SK-N-MC (cell line): Measurements from ENCODE around the gene FKBP7.

Experiments
- DNase-seq: peaks from one replicate; pipeline ENCODE4 v3.0.0-alpha.2; 2011; ENCODE audit warnings: low read depth, low spot score
- H3K27ac ChIP-seq: fragments of 200-600 bp; sonication (generic); 2 replicates; pipeline ENCODE4 v1.5.1; 2016; ENCODE audit warnings: mixed run types
- H3K36me3 ChIP-seq: fragments of 200-600 bp; sonication (generic); 2 replicates; pipeline ENCODE4 v1.6.1; 2017; ENCODE audit warnings: antibody characterized with exemption, low read length, mixed read lengths; ENCODE audit not compliant: insufficient read depth
- H3K4me3 ChIP-seq: fragments of 200-600 bp; sonication (generic); 2 replicates; pipeline ENCODE4 v1.5.1; 2016
- H3K9ac ChIP-seq: fragments of 200-600 bp; sonication (generic); 2 replicates; pipeline ENCODE4 v1.8.0; 2017; ENCODE audit warnings: mixed run types, mixed read lengths; ENCODE audit not compliant: insufficient read length
- H3K9me3 ChIP-seq: fragments of 200-600 bp; sonication (generic); 2 replicates; pipeline ENCODE4 v1.6.1; 2017; ENCODE audit warnings: low read depth, mild to moderate bottlenecking, antibody characterized with exemption, low read length, moderate library complexity, mixed read lengths
- EZH2 ChIP-seq: fragments of 200-600 bp; sonication (generic); IDR thresholded peaks from one replicate; pipeline ENCODE4 v1.6.1; 2017; ENCODE audit warnings: antibody characterized with exemption
- FOXP2 ChIP-seq: optimal IDR thresholded peaks from 2 replicates; pipeline ENCODE3; 2011; ENCODE audit warnings: mild to moderate bottlenecking, moderate library complexity; ENCODE audit not compliant: insufficient read depth; ENCODE audit errors: extremely low read length, control extremely low read depth
- POLR2AphosphoS5 ChIP-seq: IDR thresholded peaks from 2 replicates; pipeline ENCODE4 v1.6.1; 2012; ENCODE audit warnings: mild to moderate bottlenecking, low read depth, low read length, borderline replicate concordance

Gene FKBP7

DNA sequence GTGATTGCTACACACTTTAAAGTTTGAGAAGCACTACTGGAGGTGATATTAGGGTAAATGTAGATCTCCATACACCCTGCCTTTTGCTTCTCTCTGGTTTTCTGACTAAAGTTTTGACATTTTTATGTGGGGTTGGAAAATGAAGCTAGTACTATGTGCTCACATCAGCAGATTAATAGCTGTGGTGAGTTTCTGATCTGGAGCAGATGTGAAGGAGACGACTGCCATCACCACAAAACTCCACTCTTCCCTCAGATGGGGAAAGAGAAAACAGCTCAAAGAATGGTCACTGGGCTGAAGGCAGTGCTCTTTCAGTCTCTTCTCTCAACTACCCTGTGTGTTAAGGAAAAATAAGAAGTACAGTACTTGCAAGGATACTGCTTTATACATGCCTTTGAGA is 39.1 kb upstream of the FKBP7 start:
- H3K27ac ChIP-seq: no peak overlapping the region

DNA sequence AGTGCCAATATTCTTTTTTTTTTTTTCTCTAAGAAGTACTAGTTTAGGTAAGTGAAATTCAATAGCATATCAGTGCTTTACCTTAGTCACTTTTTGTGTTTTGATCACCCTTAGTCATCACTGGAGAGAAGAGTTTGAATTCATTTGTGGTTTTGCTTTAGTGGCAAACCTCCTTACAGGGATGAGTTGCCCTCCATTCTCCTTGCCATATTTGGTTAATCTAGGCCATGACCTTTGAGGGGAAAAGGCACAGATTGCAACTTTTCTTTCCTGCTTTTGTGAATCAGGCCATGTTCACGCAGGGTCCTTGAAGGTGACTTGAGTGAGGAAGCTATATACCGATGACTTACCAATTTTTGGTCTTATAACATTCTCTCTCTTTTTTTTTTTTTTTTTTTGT is 36.3 kb upstream of the FKBP7 start:
- no peak overlapping the region for H3K27ac ChIP-seq
- no peak for TF ChIP-seq FOXP2
- no peak for TF ChIP-seq EZH2
- TF ChIP-seq POLR2AphosphoS5: no peak
- H3K9ac ChIP-seq: no peak overlapping the region
- no peaks in the 10 kb centered on the region for H3K9me3 ChIP-seq
- H3K36me3 ChIP-seq: no peaks in the 10 kb centered on the region; the same call in 1 of the 2 replicates
- no peak overlapping the region for H3K4me3 ChIP-seq
- no peak for DNase-seq

More for the DNA sequence above, 39.1 kb upstream of the FKBP7 start:
- no peak overlapping the region for H3K4me3 ChIP-seq
- TF ChIP-seq EZH2 (no peak), FOXP2 (no peak), POLR2AphosphoS5 (no peak)
- no peak for DNase-seq
- no peaks in the 10 kb centered on the region for H3K9me3 ChIP-seq
- H3K9ac ChIP-seq: no peak overlapping the region
- H3K36me3 ChIP-seq: no peaks in the 10 kb centered on the region; the same call in 1 of the 2 replicates

DNA sequence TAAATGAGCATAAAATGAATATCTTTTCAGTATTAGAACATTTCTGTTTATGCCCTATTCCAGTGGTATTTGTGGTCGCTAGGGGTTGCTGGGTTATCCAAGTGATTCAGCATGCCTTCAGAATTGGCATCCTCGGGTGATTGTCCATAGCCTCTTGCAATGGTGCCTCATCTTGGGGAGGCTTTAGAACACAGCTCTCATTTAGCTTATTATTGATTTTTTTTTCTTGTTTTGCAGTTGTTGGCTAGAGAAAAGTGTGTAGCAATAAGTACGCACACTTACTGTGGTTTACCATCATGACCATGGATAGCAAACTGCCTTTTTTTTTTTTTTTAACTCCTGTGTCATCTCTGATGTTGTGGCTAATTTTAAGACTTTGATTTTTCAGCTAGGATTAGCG is 35.5 kb upstream of the FKBP7 start:
- no peak for DNase-seq
- H3K4me3 ChIP-seq: no peak overlapping the region
- no peaks in the 10 kb centered on the region; the same call in 1 of the 2 replicates for H3K36me3 ChIP-seq
- no peak overlapping the region for H3K27ac ChIP-seq
- TF ChIP-seq EZH2 (no peak), FOXP2 (no peak), POLR2AphosphoS5 (no peak)
- no peak overlapping the region for H3K9ac ChIP-seq
- no peaks in the 10 kb centered on the region for H3K9me3 ChIP-seq

DNA sequence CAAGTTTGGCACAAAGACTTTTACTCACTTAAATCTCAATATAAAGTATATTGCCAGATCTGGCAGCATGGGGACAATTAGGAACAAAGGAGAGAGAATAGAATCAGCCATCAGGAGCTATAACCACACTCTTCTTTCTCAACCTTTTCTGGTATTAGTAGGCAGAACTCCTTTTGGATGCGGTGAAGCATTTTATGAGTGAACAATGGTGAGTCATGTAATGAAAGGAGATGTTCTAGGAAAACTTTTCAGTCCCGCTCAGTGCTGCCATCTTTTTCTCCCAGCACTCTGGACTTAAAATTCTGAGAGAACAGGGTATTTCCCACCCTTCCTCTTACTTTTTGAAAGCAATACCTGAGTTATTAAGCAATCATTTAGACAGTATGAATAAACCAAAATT is 34.1 kb upstream of the FKBP7 start:
- DNase-seq: no peak
- TF ChIP-seq EZH2 (no peak), POLR2AphosphoS5 (no peak), FOXP2 (no peak)
- Histone ChIP-seq H3K27ac (no peak overlapping the region), H3K9ac (no peak overlapping the region), H3K9me3 (no peaks in the 10 kb centered on the region), H3K36me3 (no peaks in the 10 kb centered on the region; the same call in 1 of the 2 replicates), H3K4me3 (no peak overlapping the region)

DNA sequence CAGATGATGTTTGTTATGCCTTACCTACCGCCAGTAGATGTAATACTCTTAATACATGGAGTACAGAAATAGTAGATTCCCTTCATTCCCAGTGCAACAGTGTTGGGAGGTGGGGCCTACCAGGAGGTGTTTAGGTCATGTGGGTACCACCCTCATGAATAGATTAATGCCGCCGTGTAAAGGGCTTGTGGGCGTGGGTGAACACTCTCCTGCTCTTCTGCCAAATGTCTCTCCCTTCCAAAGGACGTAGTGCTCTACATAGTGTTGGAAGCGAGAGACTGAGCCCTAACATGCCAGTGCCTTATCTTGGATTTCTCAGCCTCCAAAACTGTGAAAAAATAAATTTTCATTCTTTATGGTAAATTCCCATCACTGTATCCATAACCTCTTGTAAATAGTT is 32.0 kb upstream of the FKBP7 start:
- Histone ChIP-seq H3K27ac (no peak overlapping the region), H3K36me3 (0 out of 2 replicates have a peak, but pooled peaks cover 3% of the 10 kb centered on the region), H3K4me3 (no peak overlapping the region), H3K9me3 (no peaks in the 10 kb centered on the region), H3K9ac (no peak overlapping the region)
- DNase-seq: no peak
- TF ChIP-seq EZH2: no peak
- no peak for TF ChIP-seq POLR2AphosphoS5
- TF ChIP-seq FOXP2: no peak

DNA sequence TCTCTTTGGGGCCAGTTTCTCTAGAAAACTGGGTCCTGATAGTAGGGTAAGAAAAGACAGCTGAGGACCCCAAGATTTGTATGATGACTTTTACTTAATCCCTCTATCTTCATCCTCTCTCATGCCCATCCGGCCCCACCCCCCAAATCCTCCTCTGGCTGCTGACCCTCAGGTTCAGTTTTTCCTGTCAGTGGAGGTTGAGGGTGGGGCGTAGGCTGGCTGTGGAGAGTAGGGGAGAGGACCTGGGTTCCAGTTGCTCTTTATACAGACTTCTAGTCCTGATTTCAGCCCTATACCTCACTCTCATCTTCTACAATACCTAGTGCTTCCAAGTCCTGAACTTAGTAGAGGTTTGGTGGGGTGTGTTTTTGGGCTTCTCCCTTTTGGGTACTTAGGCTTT is 30.2 kb upstream of the FKBP7 start:
- no peak overlapping the region for H3K4me3 ChIP-seq
- H3K9ac ChIP-seq: no peak overlapping the region
- H3K36me3 ChIP-seq: peaks cover 12% of the 10 kb centered on the region
- no peaks in the 10 kb centered on the region for H3K9me3 ChIP-seq
- H3K27ac ChIP-seq: no peak overlapping the region
- DNase-seq: no peak
- TF ChIP-seq FOXP2 (no peak), POLR2AphosphoS5 (no peak), EZH2 (no peak)

DNA sequence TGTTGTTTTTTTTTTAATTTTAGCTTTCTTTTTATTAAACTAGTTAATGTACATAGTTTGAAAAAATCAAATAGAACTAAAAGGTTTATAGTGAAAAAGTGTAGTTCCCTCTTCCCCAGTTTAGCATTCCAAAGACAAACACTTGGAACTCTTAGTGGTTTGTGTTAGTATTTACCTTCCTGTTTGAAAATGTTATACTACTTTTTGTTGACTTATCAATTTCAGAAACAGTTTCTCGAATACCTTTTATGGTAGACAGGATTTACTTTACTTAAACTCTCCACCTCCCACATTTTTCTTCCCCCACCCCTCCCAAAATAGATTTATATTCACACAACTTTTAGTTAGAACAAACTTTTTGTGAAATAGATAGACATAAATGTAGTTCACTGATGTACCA is 28.5 kb upstream of the FKBP7 start:
- no peaks in the 10 kb centered on the region for H3K9me3 ChIP-seq
- DNase-seq: no peak
- no peak overlapping the region for H3K9ac ChIP-seq
- no peak overlapping the region for H3K4me3 ChIP-seq
- no peak for TF ChIP-seq EZH2
- TF ChIP-seq POLR2AphosphoS5: no peak
- TF ChIP-seq FOXP2: no peak
- H3K36me3 ChIP-seq: peaks cover 29% of the 10 kb centered on the region
- no peak overlapping the region for H3K27ac ChIP-seq

DNA sequence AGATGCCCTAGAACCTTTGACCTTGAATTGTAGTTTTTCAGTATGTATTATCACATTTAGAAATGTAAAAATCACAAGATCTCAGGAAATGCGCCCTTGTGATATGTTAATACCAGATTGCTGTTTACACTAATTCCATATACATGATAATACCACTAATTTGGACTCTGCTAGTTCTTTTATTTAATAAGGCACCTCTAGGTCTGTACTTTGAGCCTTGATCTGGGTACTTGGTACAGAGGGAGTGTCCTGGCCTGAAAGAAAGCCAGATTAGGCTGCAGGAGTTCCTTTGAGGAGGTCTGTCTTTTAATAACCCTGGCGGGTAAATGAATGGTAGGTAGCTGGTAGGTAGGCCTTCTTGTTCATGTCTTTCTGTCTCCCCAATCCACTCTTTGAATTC is 28.1 kb upstream of the FKBP7 start:
- H3K9ac ChIP-seq: no peak overlapping the region
- H3K36me3 ChIP-seq: peaks cover 33% of the 10 kb centered on the region
- DNase-seq: no peak
- no peak overlapping the region for H3K4me3 ChIP-seq
- H3K27ac ChIP-seq: no peak overlapping the region
- TF ChIP-seq EZH2 (no peak), FOXP2 (no peak), POLR2AphosphoS5 (no peak)
- H3K9me3 ChIP-seq: no peaks in the 10 kb centered on the region

DNA sequence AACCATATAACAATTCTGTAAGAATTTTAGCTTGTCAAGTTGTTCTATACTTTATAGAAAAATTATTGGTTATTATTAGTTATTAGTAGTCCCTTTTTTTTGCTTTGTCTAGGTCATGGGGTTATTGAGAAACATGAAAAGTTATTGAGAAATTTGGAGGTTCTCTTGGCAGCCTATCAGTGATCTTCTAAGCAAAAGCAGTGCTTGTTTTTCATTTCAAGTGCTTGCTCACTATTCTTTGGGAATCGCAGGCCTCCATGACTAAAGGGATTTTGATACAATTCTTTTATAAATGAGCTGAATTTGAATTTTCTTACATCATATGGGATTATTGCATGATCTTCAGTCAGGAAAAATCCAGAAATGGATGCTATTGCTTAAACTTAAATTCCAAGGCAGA is 27.7 kb upstream of the FKBP7 start:
- H3K27ac ChIP-seq: no peak overlapping the region
- no peak for DNase-seq
- H3K9ac ChIP-seq: no peak overlapping the region
- H3K9me3 ChIP-seq: no peaks in the 10 kb centered on the region
- H3K36me3 ChIP-seq: peaks cover 37% of the 10 kb centered on the region
- no peak for TF ChIP-seq EZH2
- H3K4me3 ChIP-seq: no peak overlapping the region
